Measurements from ENCODE around the gene SLAIN2.
"Not testable (repeated sequence)": the region's sequence is repeated elsewhere in the genome, so short reads cannot be mapped to it uniquely, and the experiment has no call there.

SLAIN2 gene

DNA sequence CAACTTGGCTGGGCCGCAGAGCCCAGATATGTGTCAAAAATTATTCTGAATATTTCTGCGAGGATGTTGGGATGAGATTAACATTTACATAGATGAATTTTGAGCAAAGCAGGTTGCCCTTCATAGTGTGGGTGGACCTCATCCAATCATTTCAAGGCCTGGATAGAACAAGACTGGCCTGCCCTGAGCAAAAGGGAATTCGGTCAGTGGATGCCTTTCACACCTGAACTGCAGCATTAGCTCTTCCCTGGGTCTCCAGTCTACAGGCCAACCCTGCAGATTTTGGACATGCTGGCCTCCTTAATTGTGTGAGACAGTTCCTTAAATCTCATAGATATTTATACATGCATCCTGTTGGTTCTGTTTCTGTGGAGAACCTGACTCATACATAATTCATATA, 109.4 kb downstream of the SLAIN2 start:
- DNase-seq: no peak

- DNase-seq: not testable (repeated sequence)
Measured at GRCh38 chr4:48451656-48452055, 110.3 kb downstream of the SLAIN2 start.

GRCh38 chr4:48454591-48454990, 113.3 kb downstream of the SLAIN2 start:
- no peak for DNase-seq

DNA sequence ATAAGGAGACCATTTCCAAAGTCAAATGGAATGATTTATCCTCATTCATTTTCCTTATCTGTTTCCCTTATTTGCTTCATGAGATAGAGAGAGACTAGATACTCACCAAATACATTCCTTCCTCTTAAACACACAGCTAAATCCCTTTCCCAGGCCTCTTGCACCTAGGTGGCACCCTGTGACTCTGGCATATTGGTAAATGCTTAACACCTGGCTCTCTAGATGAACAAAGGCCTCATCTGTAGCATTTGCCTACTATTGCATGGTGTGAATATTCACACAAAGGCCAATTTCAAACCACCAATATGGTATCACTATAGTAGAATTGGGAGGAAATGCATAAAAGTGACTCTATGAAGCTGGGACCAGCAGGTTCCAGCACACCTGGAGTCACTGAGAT, 119.7 kb downstream of the SLAIN2 start:
- no peak for DNase-seq

- no peak for DNase-seq
Measured at GRCh38 chr4:48462363-48462762, 121.0 kb downstream of the SLAIN2 start.

GRCh38 chr4:48467442-48467841, 126.1 kb downstream of the SLAIN2 start:
- DNase-seq: no peak

DNA sequence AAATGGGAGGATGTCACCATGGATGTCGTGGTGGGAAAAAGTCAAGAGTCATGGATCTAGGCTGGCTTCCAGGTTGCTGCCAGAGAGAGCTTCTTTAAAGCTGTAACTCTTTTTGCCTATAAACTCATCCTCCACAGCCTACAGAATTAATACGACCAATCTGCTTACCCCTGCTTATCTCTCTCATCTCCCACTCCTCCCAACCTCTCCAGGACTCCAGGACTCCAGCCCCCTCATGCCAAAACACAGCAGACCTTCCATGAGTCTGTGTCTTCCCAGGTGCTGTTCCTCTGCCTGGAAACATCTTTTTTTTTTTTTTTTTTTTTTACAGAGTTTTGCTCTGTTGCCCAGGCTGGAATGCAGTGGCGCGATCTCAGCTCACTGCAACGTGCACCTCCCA, 126.6 kb downstream of the SLAIN2 start:
- no peak for DNase-seq

GRCh38 chr4:48470137-48470536, 128.8 kb downstream of the SLAIN2 start:
- no peak for DNase-seq

- DNase-seq: no peak
Measured at GRCh38 chr4:48470570-48470969, 129.2 kb downstream of the SLAIN2 start.

DNA sequence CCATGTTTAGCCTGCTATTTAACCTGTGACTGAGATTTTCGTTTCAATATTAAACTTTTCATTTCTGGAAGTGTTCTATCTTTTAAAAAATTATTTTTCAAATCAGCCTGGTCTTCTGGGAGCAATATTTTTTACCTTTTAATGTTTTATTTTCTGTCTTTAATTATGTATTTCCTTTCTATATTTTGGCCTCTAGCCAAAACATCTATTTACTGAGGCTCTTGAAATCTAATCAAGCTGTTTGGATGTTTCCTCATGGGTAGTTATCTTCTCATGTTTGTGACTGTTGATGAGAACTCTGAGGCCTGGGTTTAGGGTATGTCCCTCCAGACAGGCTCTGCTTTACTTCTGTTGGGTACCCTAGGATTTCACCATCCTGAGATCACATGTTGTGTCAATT, 131.5 kb downstream of the SLAIN2 start:
- no peak for DNase-seq

- no peak for DNase-seq
Measured at GRCh38 chr4:48475770-48476169, 134.4 kb downstream of the SLAIN2 start.
